Fibroblast of villous mesenchyme (primary cell): ENCODE measurements around the gene THOC1. TPM values are rescaled to one million over a fixed set of nuclear protein-coding genes. Genes with fewer than 3 reads are reported as not detected.

ENCODE experiments used
- DNase-seq: peaks from one replicate; pipeline ENCODE4 v3.0.0-alpha.2; 2010; ENCODE audit warnings: low read depth
- H3K4me3 ChIP-seq: 2 replicates; pipeline ENCODE4 v1.5.1; 2011; ENCODE audit warnings: low read depth, mild to moderate bottlenecking, low read length
- total RNA-seq: library from RNA; depleted of rRNA; stranded (reverse); fragments of >200 nt; gene quantifications from 2 replicates; pipeline ENCODE4 v1.2.3, GENCODE V29; 2012
- TF ChIP-seq, protein P1 (sequence below): IDR thresholded peaks from 2 replicates; pipeline ENCODE4 v1.5.1; 2012; ENCODE audit warnings: low read depth, mild to moderate bottlenecking, low read length; ENCODE audit not compliant: insufficient read depth

The THOC1 gene
- total RNA-seq, 1 donor: 42.7 TPM

DNA sequence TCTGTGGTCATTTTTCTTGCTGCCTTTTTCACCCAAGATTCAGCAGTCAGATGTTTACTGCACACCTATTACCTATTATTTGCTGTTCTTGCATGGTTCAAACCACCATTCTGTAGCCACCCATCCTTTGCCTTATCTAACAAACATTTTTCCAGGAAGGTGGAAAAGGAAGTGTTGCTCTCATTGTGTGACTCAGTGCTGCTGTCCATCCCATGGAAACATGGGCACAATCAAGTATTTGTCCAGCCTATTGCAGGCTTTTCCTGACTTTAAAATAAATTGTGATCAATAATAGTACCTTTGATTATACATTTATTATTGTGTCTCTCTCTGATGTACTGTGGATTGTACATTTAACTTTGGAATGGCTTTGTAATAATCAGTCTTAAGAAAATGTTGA is 56.3 kb downstream of the THOC1 start:
- H3K4me3 ChIP-seq: no peak overlapping the region
- TF ChIP-seq, protein P1, sequence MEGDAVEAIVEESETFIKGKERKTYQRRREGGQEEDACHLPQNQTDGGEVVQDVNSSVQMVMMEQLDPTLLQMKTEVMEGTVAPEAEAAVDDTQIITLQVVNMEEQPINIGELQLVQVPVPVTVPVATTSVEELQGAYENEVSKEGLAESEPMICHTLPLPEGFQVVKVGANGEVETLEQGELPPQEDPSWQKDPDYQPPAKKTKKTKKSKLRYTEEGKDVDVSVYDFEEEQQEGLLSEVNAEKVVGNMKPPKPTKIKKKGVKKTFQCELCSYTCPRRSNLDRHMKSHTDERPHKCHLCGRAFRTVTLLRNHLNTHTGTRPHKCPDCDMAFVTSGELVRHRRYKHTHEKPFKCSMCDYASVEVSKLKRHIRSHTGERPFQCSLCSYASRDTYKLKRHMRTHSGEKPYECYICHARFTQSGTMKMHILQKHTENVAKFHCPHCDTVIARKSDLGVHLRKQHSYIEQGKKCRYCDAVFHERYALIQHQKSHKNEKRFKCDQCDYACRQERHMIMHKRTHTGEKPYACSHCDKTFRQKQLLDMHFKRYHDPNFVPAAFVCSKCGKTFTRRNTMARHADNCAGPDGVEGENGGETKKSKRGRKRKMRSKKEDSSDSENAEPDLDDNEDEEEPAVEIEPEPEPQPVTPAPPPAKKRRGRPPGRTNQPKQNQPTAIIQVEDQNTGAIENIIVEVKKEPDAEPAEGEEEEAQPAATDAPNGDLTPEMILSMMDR: no peak
- DNase-seq: no peak

DNA sequence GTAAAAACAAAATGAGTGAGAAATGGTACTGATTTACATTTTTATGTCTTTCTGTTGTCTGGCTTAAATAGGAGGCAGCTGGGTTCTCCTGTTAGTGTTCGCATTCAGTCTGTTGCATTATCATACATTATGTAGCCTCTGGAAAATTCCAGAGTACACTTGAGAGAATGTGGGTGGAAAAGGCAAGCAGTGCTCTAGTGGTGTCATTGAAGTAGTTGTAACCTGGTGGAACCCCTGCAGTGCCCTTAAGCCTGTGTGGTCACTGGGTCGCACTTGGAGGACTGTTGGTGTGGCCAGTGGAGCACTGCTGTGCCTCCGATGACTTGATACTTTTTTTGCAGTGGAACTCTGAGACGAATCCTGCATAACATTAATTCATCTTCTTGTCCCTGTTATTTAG is 57.1 kb downstream of the THOC1 start:
- no peak overlapping the region for H3K4me3 ChIP-seq
- DNase-seq: no peak
- TF ChIP-seq, protein P1: no peak

DNA sequence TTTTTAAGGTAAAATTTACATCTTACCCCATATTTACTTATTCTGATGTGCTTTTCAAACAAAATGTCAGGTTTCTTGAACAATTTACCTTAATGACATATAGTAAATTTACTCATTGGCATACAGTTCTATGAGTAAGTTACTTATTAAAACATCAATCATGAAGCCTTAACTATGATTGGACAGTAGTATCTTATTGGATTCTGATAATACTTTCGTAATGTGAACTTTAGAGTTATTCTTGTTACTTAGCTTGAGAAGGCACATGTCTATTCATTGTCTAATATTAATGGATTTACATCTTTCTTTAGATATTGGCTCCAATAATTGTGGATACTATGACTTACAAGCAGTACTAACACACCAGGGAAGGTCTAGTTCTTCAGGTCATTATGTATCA is 57.8 kb downstream of the THOC1 start:
- no peak overlapping the region for H3K4me3 ChIP-seq
- no peak for DNase-seq
- TF ChIP-seq, protein P1: no peak

DNA sequence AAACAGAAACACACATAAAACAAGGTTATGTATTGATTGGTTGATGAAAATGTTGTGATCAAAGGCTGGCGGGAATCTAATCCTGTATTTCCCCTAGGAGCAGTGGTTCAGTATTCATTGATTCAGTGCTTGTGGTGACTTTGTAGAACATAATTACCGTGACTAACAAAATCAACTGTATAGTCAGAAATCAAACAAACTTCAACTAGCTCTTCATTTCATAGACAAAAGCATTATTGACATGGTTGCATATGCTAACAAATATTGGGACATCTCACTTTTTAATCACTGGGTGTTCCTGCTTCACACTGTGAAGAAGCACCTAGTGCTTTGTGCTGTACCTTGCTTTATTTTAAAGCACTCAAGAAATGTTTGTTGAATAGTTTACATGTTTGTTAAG is 68.1 kb downstream of the THOC1 start:
- no peak for DNase-seq
- TF ChIP-seq, protein P1: no peak
- H3K4me3 ChIP-seq: no peak overlapping the region

- peak; percentile 74 for DNase-seq
- TF ChIP-seq, protein P1: no peak
- H3K4me3 ChIP-seq: no peak overlapping the region
Measured at GRCh38 chr18:199214-199613, 68.6 kb downstream of the THOC1 start.

GRCh38 chr18:195651-196050 is 72.2 kb downstream of the THOC1 start:
- DNase-seq: no peak
- H3K4me3 ChIP-seq: no peak overlapping the region
- TF ChIP-seq, protein P1: no peak

- no peak overlapping the region for H3K4me3 ChIP-seq
- TF ChIP-seq, protein P1: no peak
- no peak for DNase-seq
Measured at GRCh38 chr18:192801-193200, 75.0 kb downstream of the THOC1 start.
